GM23338 (cell line): ENCODE results near the gene ZNF823.

ENCODE experiments used
- CTCF ChIP-seq, 2 experiments: fragments of 200-600 bp in 1 of 2; sonication (generic) in 1 of 2; conservative IDR thresholded peaks; 2 replicates each; pipeline versions ENCODE4 v1.5.1 to v1.6.1; 2016 to 2017; ENCODE audit warnings: antibody characterized with exemption in 2 of 2, low read depth in 2 of 2, mild to moderate bottlenecking in 2 of 2, moderate library complexity in 1 of 2
- EZH2 ChIP-seq: fragments of 200-600 bp; sonication (generic); IDR thresholded peaks from one replicate; pipeline ENCODE4 v1.8.0; 2017; ENCODE audit warnings: antibody characterized with exemption, mild to moderate bottlenecking, low read depth; ENCODE audit not compliant: unreplicated experiment
- POLR2AphosphoS5 ChIP-seq: IDR thresholded peaks from 2 replicates; pipeline ENCODE4 v1.6.1; 2016; ENCODE audit warnings: antibody characterized with exemption, low read depth
- ZNF331 ChIP-seq: fragments of 250-450 bp; sonication (Bioruptor Pico); IDR thresholded peaks from 2 replicates; pipeline ENCODE4 v1.5.0; 2020; ENCODE audit warnings: low read depth, mild to moderate bottlenecking, moderate library complexity

- TF ChIP-seq EZH2 (no peak), POLR2AphosphoS5 (peak; percentile 92), CTCF (conservative IDR thresholded peaks at IDR 0.05; ENCODE audit: low read depth in 2 of 2) (no peak), ZNF331 (no peak)
These were observed 44.0 kb downstream of the ZNF823 start for GRCh38 chr19:11694533-11695439.
